HepG2 (cell line): Measurements from ENCODE around the gene TTC6. TPM values are rescaled to one million over a fixed set of nuclear protein-coding genes. Genes with fewer than 3 reads are reported as not detected.

Source experiments
- ATAC-seq: fragments of 200-7000 bp; cut with Tn5 transposase; 3 replicates; pipeline ENCODE4 v1.9.1; 2020; ENCODE audit warnings: mild to moderate bottlenecking, moderate library complexity
- BruUV-seq: library from RNA; stranded (reverse); fragments of 400-500 nt; replicated peaks from 2 replicates; lab custom pipeline; 2021; lab: Mats Ljungman, UMichigan
- CTCF ChIA-PET: fragments of 300-600 bp; formaldehyde crosslinking; extraction: SDS; loops from one replicate; lab custom pipeline; 2021; ENCODE audit warnings: low total read pairs, inconsistent platforms, low intra/inter-chr PET ratio; lab: Yijun Ruan, JAX
- POLR2A ChIA-PET: fragments of 350-600 bp; sonication (Branson Sonifier 250); formaldehyde crosslinking; loops from one replicate; lab custom pipeline; 2020; ENCODE audit warnings: antibody characterized with exemption, inconsistent platforms; lab: Yijun Ruan, JAX
- DNase-seq: peaks from one replicate; pipeline ENCODE4 v3.0.0-alpha.2; 2015; ENCODE audit warnings: low spot score
- FAIRE-seq: peaks from 3 replicates; lab custom pipeline; 2011; peaks lifted over from hg19 to GRCh38; lab: Jason Lieb, UNC
- H2AFZ ChIP-seq: one replicate; pipeline ENCODE4 v1.6.1; 2011; ENCODE audit warnings: low read length, inconsistent platforms
- H3K27ac ChIP-seq: fragments of 300-600 bp; 3 replicates; pipeline ENCODE4 v1.8.0; 2011; ENCODE audit warnings: mixed run types, mild to moderate bottlenecking, mixed read lengths, low read length, inconsistent platforms; ENCODE audit not compliant: insufficient read depth; ENCODE audit errors: extremely low read length
- H3K27me3 ChIP-seq, 2 experiments: fragments of 200-600 bp in 1 of 2; 2 replicates in 1 of 2; 3 replicates in 1 of 2; pipeline versions ENCODE4 v1.6.0 to v1.8.0; 2011; ENCODE audit warnings: low read length in 2 of 2, mild to moderate bottlenecking in 2 of 2, moderate library complexity in 2 of 2, inconsistent platforms in 1 of 2; ENCODE audit not compliant: insufficient read depth in 2 of 2, control insufficient read depth in 1 of 2
- H3K36me3 ChIP-seq, 2 experiments: fragments of 200-600 bp in 1 of 2; replicated peaks in 1 of 2; 2 replicates in 1 of 2; 3 replicates in 1 of 2; pipeline versions ENCODE4 v1.5.1 to v1.8.0; 2011; ENCODE audit warnings: low read length in 2 of 2, inconsistent platforms in 1 of 2; ENCODE audit not compliant: insufficient read depth in 2 of 2, control insufficient read depth in 1 of 2
- H3K4me1 ChIP-seq: 2 replicates; pipeline ENCODE4 v1.5.1; 2012; ENCODE audit warnings: low read length, inconsistent platforms; ENCODE audit not compliant: insufficient read depth
- H3K4me2 ChIP-seq: 2 replicates; pipeline ENCODE4 v1.6.0; 2011; ENCODE audit warnings: low read depth, low read length, inconsistent platforms
- H3K4me3 ChIP-seq, 3 experiments: fragments of 200-600 bp in 1 of 3; sonication (generic), shearing (Covaris generic) in 1 of 3; replicated peaks in 1 of 3; 2 replicates each; pipeline ENCODE4 v1.5.1; 2011 to 2016; ENCODE audit warnings: low read length in 3 of 3, inconsistent platforms in 2 of 3, low read depth in 2 of 3, mild to moderate bottlenecking in 2 of 3, control low read depth in 1 of 3, mixed read lengths in 1 of 3; ENCODE audit not compliant: insufficient read depth in 1 of 3
- H3K79me2 ChIP-seq: one replicate; pipeline ENCODE4 v1.6.1; 2011; ENCODE audit warnings: low read length, inconsistent platforms; ENCODE audit not compliant: insufficient read depth
- H3K9ac ChIP-seq: 2 replicates; pipeline ENCODE4 v1.6.0; 2011; ENCODE audit warnings: mild to moderate bottlenecking, low read depth, low read length, inconsistent platforms; ENCODE audit not compliant: insufficient read depth
- H3K9me3 ChIP-seq: 2 replicates; pipeline ENCODE4 v1.5.1; 2012; ENCODE audit warnings: mild to moderate bottlenecking, low read length
- H4K20me1 ChIP-seq: 2 replicates; pipeline ENCODE4 v1.6.0; 2011; ENCODE audit warnings: inconsistent platforms, mild to moderate bottlenecking, low read length, moderate library complexity; ENCODE audit not compliant: insufficient read depth
- CBX1 ChIP-seq: IDR thresholded peaks from one replicate; pipeline ENCODE4 v1.6.1; 2016; ENCODE audit warnings: antibody characterized with exemption, low read depth
- CHD4 ChIP-seq: fragments of 200-600 bp; sonication (generic); IDR thresholded peaks from 2 replicates; pipeline ENCODE4 v1.7.0; 2017; ENCODE audit warnings: mild to moderate bottlenecking, low read length, borderline replicate concordance
- EHMT2 ChIP-seq: fragments of 200-600 bp; sonication (generic); IDR thresholded peaks from 2 replicates; pipeline ENCODE4 v1.7.0; 2017; ENCODE audit warnings: antibody characterized with exemption, low read depth, low read length, borderline replicate concordance
- GATAD1 ChIP-seq: IDR thresholded peaks from 2 replicates; pipeline ENCODE4 v1.6.1; 2016; ENCODE audit warnings: missing genetic modification reagents, missing compliant biosample characterization
- HDAC1 ChIP-seq: sonication (generic); formaldehyde crosslinking; IDR thresholded peaks from 2 replicates; pipeline ENCODE4 v1.5.1; 2020; ENCODE audit warnings: mild to moderate bottlenecking, missing genetic modification reagents
- HDAC6 ChIP-seq: fragments of 200-600 bp; sonication (generic); IDR thresholded peaks from 2 replicates; pipeline ENCODE4 v1.7.0; 2017; ENCODE audit warnings: mild to moderate bottlenecking, antibody characterized with exemption, low read length, low read depth
- HNRNPUL1 ChIP-seq: fragments of 200-400 bp; formaldehyde crosslinking; IDR thresholded peaks from 2 replicates; pipeline ENCODE4 v1.6.1; 2017; ENCODE audit warnings: low read depth, mild to moderate bottlenecking, low read length, moderate library complexity
- HOXD1 ChIP-seq: sonication (generic); formaldehyde crosslinking; IDR thresholded peaks from 2 replicates; pipeline ENCODE4 v1.5.0; 2020; ENCODE audit warnings: missing genetic modification reagents
- LCORL ChIP-seq, 2 experiments: fragments of 450-650 bp in 1 of 2; sonication (generic) in 1 of 2; formaldehyde crosslinking in 1 of 2; IDR thresholded peaks; 2 replicates each; pipeline versions ENCODE4 v1.5.0 to v1.6.1; 2017 to 2020; ENCODE audit warnings: antibody characterized with exemption in 1 of 2, missing genetic modification reagents in 1 of 2
- PITX1 ChIP-seq: sonication (generic); formaldehyde crosslinking; IDR thresholded peaks from 2 replicates; pipeline ENCODE4 v1.5.1; 2020; ENCODE audit warnings: mild to moderate bottlenecking, missing genetic modification reagents
- RBFOX2 ChIP-seq: fragments of 200-400 bp; formaldehyde crosslinking; IDR thresholded peaks from 2 replicates; pipeline ENCODE4 v1.6.1; 2017; ENCODE audit warnings: low read depth, mild to moderate bottlenecking, low read length
- RNF2 ChIP-seq: fragments of 450-650 bp; conservative IDR thresholded peaks from 2 replicates; pipeline ENCODE4 v1.6.1; 2016; ENCODE audit warnings: low read depth
- SAP130 ChIP-seq: IDR thresholded peaks from 2 replicates; pipeline ENCODE4 v1.6.1; 2016; ENCODE audit warnings: low read depth
- STAT6 ChIP-seq: sonication (generic); formaldehyde crosslinking; IDR thresholded peaks from 2 replicates; pipeline ENCODE4 v1.4.0; 2020; ENCODE audit warnings: missing genetic modification reagents, mild to moderate bottlenecking, borderline replicate concordance
- ZNF138 ChIP-seq: sonication (generic); formaldehyde crosslinking; IDR thresholded peaks from 2 replicates; pipeline ENCODE4 v1.5.0; 2020; ENCODE audit warnings: mild to moderate bottlenecking, low read depth, missing genetic modification reagents
- WGBS: methylation state at CpG from one replicate; pipeline ENCODE4 v1.1.6; 2017; ENCODE audit warnings: low lambda C conversion rate; 5-methylcytosine and 5-hydroxymethylcytosine counted together
- in situ Hi-C: cut with HindIII; loops from 2 replicates; pipeline ENCODE4 v1.10.0; 2017; ENCODE audit warnings: low pct_unique_long_range_greater_than_20kb; ENCODE audit not compliant: extremely low pct_ligation_motif_present
- intact Hi-C: fragments of 100-400 bp; cut with micrococcal nuclease; formaldehyde crosslinking; loops from one replicate; pipeline ENCODE4 v1.10.0; 2022; ENCODE audit not compliant: unreplicated experiment
- polyA plus RNA-seq, 8 experiments: library from polyadenylated mRNA; depleted of rRNA in 3 of 8; stranded (reverse) in 7 of 8; unstranded in 1 of 8; fragments of >200 nt; fragmentation: Illumina TruSeq in 4 of 8; extraction: Trizol in 4 of 8; gene quantifications; 2 replicates each; pipeline versions ENCODE4 v1.2.1 to v1.2.3, GENCODE V29; 2011 to 2016; ENCODE audit warnings: low read depth in 4 of 8, missing spikeins in 1 of 8, mixed read lengths in 1 of 8; ENCODE audit not compliant: insufficient read depth in 1 of 8
- total RNA-seq, 5 experiments: library from RNA; depleted of rRNA; stranded (reverse); fragments of >200 nt; fragmentation: Illumina TruSeq; extraction: Trizol; gene quantifications; 2 replicates each; pipeline ENCODE4 v1.2.3, GENCODE V29; 2016; ENCODE audit warnings: low read depth in 1 of 5
- TF ChIP-seq, protein P1 (sequence below): sonication (generic); formaldehyde crosslinking; IDR thresholded peaks from 2 replicates; pipeline ENCODE4 v1.8.0; 2022; ENCODE audit warnings: mild to moderate bottlenecking, missing genetic modification reagents; ENCODE audit not compliant: insufficient replicate concordance

The TTC6 gene
- total and polyA plus RNA-seq, 2 of the 13 experiments (the other 11 are each of a cell fraction or from before 2014, with no cell fraction given) = 9.3 to 27.4 TPM

DNA sequence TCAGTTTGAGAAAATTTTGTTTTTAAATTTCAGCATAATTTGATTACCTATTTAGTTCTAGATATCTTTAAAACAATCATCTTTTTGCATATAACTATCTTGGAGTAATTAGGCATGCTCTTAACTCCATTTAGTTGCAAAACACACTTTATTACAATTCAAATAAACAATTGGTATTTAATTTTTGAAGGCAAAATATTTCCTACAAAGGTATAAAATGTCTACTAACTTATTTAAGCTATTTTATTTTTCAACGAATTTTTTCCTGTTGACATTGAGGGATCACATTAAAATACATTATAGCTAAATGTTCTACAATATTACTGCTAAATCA, 8.7 kb upstream of the TTC6 start:
- ATAC-seq (no peak), DNase-seq (no peak), FAIRE-seq (no peak)
- H3K4me3 ChIP-seq = peak overlapping the region in 2 of 3 experiments; percentile 72 to 91; a peak in 3 of 6 replicates
- peak overlapping the region; percentile 89 for H2AFZ ChIP-seq
- 50% methylated on average over 1 of the region's 1 CpG for WGBS
- no peaks in the 10 kb centered on the region for H3K9me3 ChIP-seq
- intact Hi-C loops (loop anchor here (2.0 to 5.0 kb wide), 2 partner anchors 40 to 244 kb away; no protein-coding TSS in a partner anchor), in situ Hi-C loops (no loop called here)
- peaks cover 34% of the 10 kb centered on the region for H3K79me2 ChIP-seq
- H3K27ac ChIP-seq = peak overlapping the region; percentile 89
- H3K36me3 ChIP-seq = peaks cover 3 to 6% of the 10 kb centered on the region in 2 experiments
- H3K4me1 ChIP-seq = peaks cover 51% of the 10 kb centered on the region
- H3K27me3 ChIP-seq = no peaks in the 10 kb centered on the region; a peak in 1 of 5 replicates
- no peaks in the 10 kb centered on the region for H4K20me1 ChIP-seq
- BruUV-seq = no TSS peak
- ChIA-PET POLR2A (interaction anchor here (0.9 to 4.2 kb wide), 11 partner anchors 9 to 1583 kb away, joined by 3 to 35 read pairs (median 5); partner anchors contain the start of genes FOXA1, TRAPPC6B and TTC6), CTCF (no interaction called here)
- peak overlapping the region; percentile 84 for H3K4me2 ChIP-seq
- H3K9ac ChIP-seq = 0 out of 2 replicates have a peak overlapping the region, but pooled peaks have one; percentile 88
- TF ChIP-seq LCORL (IDR thresholded peaks at IDR 0.05) = no peak
- TF ChIP-seq LCORL (CRISPR knock-in tag; IDR thresholded peaks at IDR 0.05) = peak; percentile 29; the same call in 1 of the 2 replicates
- 0 out of 2 replicates have a peak, but pooled peaks have one; percentile 63 for TF ChIP-seq STAT6 (CRISPR knock-in tag)
- no peak for TF ChIP-seq PITX1
- 0 out of 2 replicates have a peak, but pooled peaks have one; percentile 1 for TF ChIP-seq SAP130 (CRISPR knock-in tag)
- TF ChIP-seq, protein P1, sequence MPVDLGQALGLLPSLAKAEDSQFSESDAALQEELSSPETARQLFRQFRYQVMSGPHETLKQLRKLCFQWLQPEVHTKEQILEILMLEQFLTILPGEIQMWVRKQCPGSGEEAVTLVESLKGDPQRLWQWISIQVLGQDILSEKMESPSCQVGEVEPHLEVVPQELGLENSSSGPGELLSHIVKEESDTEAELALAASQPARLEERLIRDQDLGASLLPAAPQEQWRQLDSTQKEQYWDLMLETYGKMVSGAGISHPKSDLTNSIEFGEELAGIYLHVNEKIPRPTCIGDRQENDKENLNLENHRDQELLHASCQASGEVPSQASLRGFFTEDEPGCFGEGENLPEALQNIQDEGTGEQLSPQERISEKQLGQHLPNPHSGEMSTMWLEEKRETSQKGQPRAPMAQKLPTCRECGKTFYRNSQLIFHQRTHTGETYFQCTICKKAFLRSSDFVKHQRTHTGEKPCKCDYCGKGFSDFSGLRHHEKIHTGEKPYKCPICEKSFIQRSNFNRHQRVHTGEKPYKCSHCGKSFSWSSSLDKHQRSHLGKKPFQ = no peak
- 0 out of 2 replicates have a peak, but pooled peaks have one; percentile 21 for TF ChIP-seq RBFOX2
- 0 out of 2 replicates have a peak, but pooled peaks have one; percentile 3 for TF ChIP-seq HDAC6
- TF ChIP-seq RNF2 = no peak
- no peak for TF ChIP-seq EHMT2
- 0 out of 2 replicates have a peak, but pooled peaks have one; percentile 3 for TF ChIP-seq HNRNPUL1
- TF ChIP-seq CHD4 = 0 out of 2 replicates have a peak, but pooled peaks have one; percentile 18
- TF ChIP-seq HOXD1 (CRISPR knock-in tag) = no peak
- no peak for TF ChIP-seq ZNF138 (CRISPR knock-in tag)
- TF ChIP-seq GATAD1 = 0 out of 2 replicates have a peak, but pooled peaks have one; percentile 4
- TF ChIP-seq HDAC1 (CRISPR knock-in tag) = 0 out of 2 replicates have a peak, but pooled peaks have one; percentile 1
- TF ChIP-seq CBX1 = no peak
